ENCODE results near the gene MFNG.

GRCh38 chr22:37491106-37491505 lies 4.9 kb upstream of the MFNG start:
- TF ChIP-seq, protein P1, sequence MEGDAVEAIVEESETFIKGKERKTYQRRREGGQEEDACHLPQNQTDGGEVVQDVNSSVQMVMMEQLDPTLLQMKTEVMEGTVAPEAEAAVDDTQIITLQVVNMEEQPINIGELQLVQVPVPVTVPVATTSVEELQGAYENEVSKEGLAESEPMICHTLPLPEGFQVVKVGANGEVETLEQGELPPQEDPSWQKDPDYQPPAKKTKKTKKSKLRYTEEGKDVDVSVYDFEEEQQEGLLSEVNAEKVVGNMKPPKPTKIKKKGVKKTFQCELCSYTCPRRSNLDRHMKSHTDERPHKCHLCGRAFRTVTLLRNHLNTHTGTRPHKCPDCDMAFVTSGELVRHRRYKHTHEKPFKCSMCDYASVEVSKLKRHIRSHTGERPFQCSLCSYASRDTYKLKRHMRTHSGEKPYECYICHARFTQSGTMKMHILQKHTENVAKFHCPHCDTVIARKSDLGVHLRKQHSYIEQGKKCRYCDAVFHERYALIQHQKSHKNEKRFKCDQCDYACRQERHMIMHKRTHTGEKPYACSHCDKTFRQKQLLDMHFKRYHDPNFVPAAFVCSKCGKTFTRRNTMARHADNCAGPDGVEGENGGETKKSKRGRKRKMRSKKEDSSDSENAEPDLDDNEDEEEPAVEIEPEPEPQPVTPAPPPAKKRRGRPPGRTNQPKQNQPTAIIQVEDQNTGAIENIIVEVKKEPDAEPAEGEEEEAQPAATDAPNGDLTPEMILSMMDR (IDR thresholded peaks at IDR 0.05; ENCODE audit: poor library complexity, severe bottlenecking): no peak
- TF ChIP-seq, protein P2, sequence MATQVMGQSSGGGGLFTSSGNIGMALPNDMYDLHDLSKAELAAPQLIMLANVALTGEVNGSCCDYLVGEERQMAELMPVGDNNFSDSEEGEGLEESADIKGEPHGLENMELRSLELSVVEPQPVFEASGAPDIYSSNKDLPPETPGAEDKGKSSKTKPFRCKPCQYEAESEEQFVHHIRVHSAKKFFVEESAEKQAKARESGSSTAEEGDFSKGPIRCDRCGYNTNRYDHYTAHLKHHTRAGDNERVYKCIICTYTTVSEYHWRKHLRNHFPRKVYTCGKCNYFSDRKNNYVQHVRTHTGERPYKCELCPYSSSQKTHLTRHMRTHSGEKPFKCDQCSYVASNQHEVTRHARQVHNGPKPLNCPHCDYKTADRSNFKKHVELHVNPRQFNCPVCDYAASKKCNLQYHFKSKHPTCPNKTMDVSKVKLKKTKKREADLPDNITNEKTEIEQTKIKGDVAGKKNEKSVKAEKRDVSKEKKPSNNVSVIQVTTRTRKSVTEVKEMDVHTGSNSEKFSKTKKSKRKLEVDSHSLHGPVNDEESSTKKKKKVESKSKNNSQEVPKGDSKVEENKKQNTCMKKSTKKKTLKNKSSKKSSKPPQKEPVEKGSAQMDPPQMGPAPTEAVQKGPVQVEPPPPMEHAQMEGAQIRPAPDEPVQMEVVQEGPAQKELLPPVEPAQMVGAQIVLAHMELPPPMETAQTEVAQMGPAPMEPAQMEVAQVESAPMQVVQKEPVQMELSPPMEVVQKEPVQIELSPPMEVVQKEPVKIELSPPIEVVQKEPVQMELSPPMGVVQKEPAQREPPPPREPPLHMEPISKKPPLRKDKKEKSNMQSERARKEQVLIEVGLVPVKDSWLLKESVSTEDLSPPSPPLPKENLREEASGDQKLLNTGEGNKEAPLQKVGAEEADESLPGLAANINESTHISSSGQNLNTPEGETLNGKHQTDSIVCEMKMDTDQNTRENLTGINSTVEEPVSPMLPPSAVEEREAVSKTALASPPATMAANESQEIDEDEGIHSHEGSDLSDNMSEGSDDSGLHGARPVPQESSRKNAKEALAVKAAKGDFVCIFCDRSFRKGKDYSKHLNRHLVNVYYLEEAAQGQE (IDR thresholded peaks at IDR 0.05; ENCODE audit: borderline replicate concordance): no peak
- no peak for TF ChIP-seq EZH2 (IDR thresholded peaks at IDR 0.05; ENCODE audit: borderline replicate concordance, insufficient read depth, low read length, poor library complexity, severe bottlenecking)
- TF ChIP-seq RAD21 (conservative IDR thresholded peaks at IDR 0.05): no peak
- TF ChIP-seq SMC3 (conservative IDR thresholded peaks at IDR 0.05; ENCODE audit: poor library complexity): no peak

Measured in neural cell (in vitro differentiated cells).